GM12878 (cell line): Measurements from ENCODE around the gene OR1F1. TPM values are rescaled to one million over a fixed set of nuclear protein-coding genes. Genes with fewer than 3 reads are reported as not detected.

Experiments
- BCL11A ChIP-seq: IDR thresholded peaks from 2 replicates; pipeline ENCODE4 v1.6.1; 2011; ENCODE audit warnings: low read depth, low read length
- BRCA1 ChIP-seq: IDR thresholded peaks from 2 replicates; pipeline ENCODE4 v1.6.1; 2011; ENCODE audit warnings: low read depth, low read length, improper control_type of control experiment
- CEBPZ ChIP-seq: fragments of 150-350 bp; IDR thresholded peaks from 2 replicates; pipeline ENCODE4 v1.6.1; 2016; ENCODE audit warnings: low read depth, low read length
- E4F1 ChIP-seq: fragments of 450-650 bp; IDR thresholded peaks from 2 replicates; pipeline ENCODE4 v1.6.1; 2018; ENCODE audit warnings: borderline replicate concordance, mild to moderate bottlenecking; ENCODE audit not compliant: partially characterized antibody
- EED ChIP-seq: sonication (generic); IDR thresholded peaks from 2 replicates; pipeline ENCODE4 v1.6.1; 2016; ENCODE audit warnings: antibody characterized with exemption, low read depth
- FOS ChIP-seq: IDR thresholded peaks from 3 replicates; pipeline ENCODE4 v1.6.1; 2011; ENCODE audit warnings: borderline replicate concordance; ENCODE audit not compliant: insufficient read length; ENCODE audit errors: extremely low read depth
- HCFC1 ChIP-seq: fragments of 150-350 bp; IDR thresholded peaks from 2 replicates; pipeline ENCODE4 v1.6.1; 2014; ENCODE audit warnings: low read length
- KLF5 ChIP-seq: fragments of 450-650 bp; IDR thresholded peaks from 2 replicates; pipeline ENCODE4 v1.6.1; 2014; ENCODE audit warnings: mild to moderate bottlenecking; ENCODE audit not compliant: partially characterized antibody
- MAX ChIP-seq: IDR thresholded peaks from 2 replicates; pipeline ENCODE4 v1.6.1; 2012; ENCODE audit warnings: low read depth, low read length, improper control_type of control experiment
- MEF2B ChIP-seq: fragments of 450-650 bp; IDR thresholded peaks from 2 replicates; pipeline ENCODE4 v1.6.1; 2018; ENCODE audit warnings: mild to moderate bottlenecking, moderate library complexity; ENCODE audit not compliant: partially characterized antibody, poor library complexity, severe bottlenecking
- MLLT1 ChIP-seq: fragments of 450-650 bp; IDR thresholded peaks from 2 replicates; pipeline ENCODE4 v1.6.1; 2016; ENCODE audit warnings: mild to moderate bottlenecking
- NFXL1 ChIP-seq: fragments of 450-650 bp; IDR thresholded peaks from 2 replicates; pipeline ENCODE4 v1.6.1; 2017; ENCODE audit warnings: antibody characterized with exemption, mild to moderate bottlenecking, borderline replicate concordance
- PAX5 ChIP-seq: IDR thresholded peaks from 2 replicates; pipeline ENCODE4 v1.6.1; 2011; ENCODE audit warnings: low read depth, low read length, borderline replicate concordance
- SIN3A ChIP-seq: IDR thresholded peaks from 2 replicates; pipeline ENCODE4 v1.6.1; 2012; ENCODE audit warnings: low read depth, low read length, improper control_type of control experiment
- SKIL ChIP-seq: fragments of 450-650 bp; IDR thresholded peaks from 2 replicates; pipeline ENCODE4 v1.6.1; 2017; ENCODE audit warnings: mild to moderate bottlenecking, low read depth, inconsistent platforms; ENCODE audit not compliant: poor library complexity, severe bottlenecking
- SMARCA5 ChIP-seq: fragments of 450-650 bp; IDR thresholded peaks from 2 replicates; pipeline ENCODE4 v1.6.1; 2017; ENCODE audit warnings: mild to moderate bottlenecking
- STAT3 ChIP-seq: IDR thresholded peaks from 2 replicates; pipeline ENCODE4 v1.6.1; 2011; ENCODE audit warnings: low read depth, low read length, improper control_type of control experiment
- SUPT20H ChIP-seq: IDR thresholded peaks from 2 replicates; pipeline ENCODE4 v1.6.1; 2011; ENCODE audit warnings: low read depth, mild to moderate bottlenecking, low read length, moderate library complexity, borderline replicate concordance; ENCODE audit not compliant: control insufficient read depth
- USF2 ChIP-seq: IDR thresholded peaks from 2 replicates; pipeline ENCODE4 v1.6.1; 2011; ENCODE audit warnings: low read depth, low read length, improper control_type of control experiment, borderline replicate concordance
- polyA plus RNA-seq, 11 experiments: library from polyadenylated mRNA; depleted of rRNA in 4 of 11; unstranded in 6 of 11; stranded (reverse) in 5 of 11; fragments of >200 nt; fragmentation: Nextera tagmentation in 4 of 11; fragmentation: Illumina TruSeq in 1 of 11; extraction: Ambion mirVana in 4 of 11; extraction: Trizol in 1 of 11; gene quantifications; 1 replicate in 1 of 11; 2 replicates in 10 of 11; pipeline versions ENCODE4 v1.2.1 to v1.2.3, GENCODE V29; 2011 to 2016; ENCODE audit warnings: inconsistent platforms in 2 of 11, missing spikeins in 2 of 11, low read depth in 1 of 11
- total RNA-seq, 4 experiments: library from RNA; depleted of rRNA in 3 of 4; stranded (reverse); fragments of >200 nt in 3 of 4; fragmentation: Illumina TruSeq in 1 of 4; extraction: Trizol in 1 of 4; gene quantifications; 2 replicates each; pipeline versions ENCODE4 v1.2.1 to v1.2.3, GENCODE V29; 2013 to 2021

The OR1F1 gene
- total and polyA plus RNA-seq, 10 of the 15 experiments (the other 5 are each of a cell fraction or from before 2014, with no cell fraction given): 0.10 to 0.14 (median 0.12) TPM; not detected in 7

GRCh38 chr16:3234857-3235561 is 47.0 kb downstream of the OR1F1 start, which contains the start of gene ZNF200 (continued):
- TF ChIP-seq E4F1: peak; percentile 88
- TF ChIP-seq FOS: no peak
- TF ChIP-seq EED: no peak
- peak; percentile 37 for TF ChIP-seq MAX
- no peak for TF ChIP-seq USF2
- peak; percentile 80; the same call in 1 of the 2 replicates for TF ChIP-seq PAX5
- peak; percentile 68 for TF ChIP-seq SKIL
- TF ChIP-seq HCFC1: peak; percentile 84
- no peak for TF ChIP-seq MEF2B
- TF ChIP-seq KLF5: peak; percentile 47
- TF ChIP-seq SIN3A: peak; percentile 87
- no peak for TF ChIP-seq SUPT20H
- TF ChIP-seq BCL11A: no peak
- peak; percentile 68 for TF ChIP-seq MLLT1
- no peak for TF ChIP-seq STAT3
- peak; percentile 58; the same call in 1 of the 2 replicates for TF ChIP-seq BRCA1
- no peak for TF ChIP-seq NFXL1
- no peak for TF ChIP-seq CEBPZ
- TF ChIP-seq SMARCA5: no peak
